Cerebellar cortex (tissue), 1 donor: Measurements from ENCODE around the gene GLCE.

Experiments
- DNase-seq: peaks from one replicate; pipeline ENCODE4 v3.0.0-alpha.2; 2015; ENCODE audit warnings: low spot score

GLCE gene

GRCh38 chr15:69320977-69321554 lies 160.6 kb downstream of the GLCE start:
- no peak for DNase-seq
